ENCODE measurements around the gene CBLN4.

DNA sequence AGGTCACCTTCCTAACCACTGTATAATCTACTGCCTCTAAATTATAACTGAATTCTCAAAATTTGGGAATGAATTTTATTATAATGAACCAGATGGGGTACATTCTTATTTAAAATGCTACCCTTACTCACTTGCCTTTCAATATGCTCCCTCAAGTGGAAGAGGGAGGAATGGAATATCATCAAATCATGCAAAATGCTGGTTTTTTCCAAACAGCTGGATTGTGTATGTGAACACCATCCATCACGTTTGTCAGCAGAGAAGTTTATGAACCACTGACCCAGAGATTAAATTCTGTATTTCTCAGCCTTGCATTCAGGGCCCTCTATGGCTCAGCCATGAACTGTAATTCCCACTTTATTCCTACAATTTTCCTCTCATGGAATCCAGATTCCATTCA lies 40.5 kb downstream of the CBLN4 start:
- TF ChIP-seq, protein P1, sequence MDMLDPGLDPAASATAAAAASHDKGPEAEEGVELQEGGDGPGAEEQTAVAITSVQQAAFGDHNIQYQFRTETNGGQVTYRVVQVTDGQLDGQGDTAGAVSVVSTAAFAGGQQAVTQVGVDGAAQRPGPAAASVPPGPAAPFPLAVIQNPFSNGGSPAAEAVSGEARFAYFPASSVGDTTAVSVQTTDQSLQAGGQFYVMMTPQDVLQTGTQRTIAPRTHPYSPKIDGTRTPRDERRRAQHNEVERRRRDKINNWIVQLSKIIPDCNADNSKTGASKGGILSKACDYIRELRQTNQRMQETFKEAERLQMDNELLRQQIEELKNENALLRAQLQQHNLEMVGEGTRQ (CRISPR knock-in tag; IDR thresholded peaks at IDR 0.05): no peak
- TF ChIP-seq SP1 (CRISPR knock-in tag; conservative IDR thresholded peaks at IDR 0.05) (no peak), ZNF416 (CRISPR knock-in tag; IDR thresholded peaks at IDR 0.05) (no peak), ETV6 (CRISPR knock-in tag; IDR thresholded peaks at IDR 0.05) (no peak), ELF4 (CRISPR knock-in tag; IDR thresholded peaks at IDR 0.05; ENCODE audit: low read depth) (no peak)
- TF ChIP-seq, protein P2, sequence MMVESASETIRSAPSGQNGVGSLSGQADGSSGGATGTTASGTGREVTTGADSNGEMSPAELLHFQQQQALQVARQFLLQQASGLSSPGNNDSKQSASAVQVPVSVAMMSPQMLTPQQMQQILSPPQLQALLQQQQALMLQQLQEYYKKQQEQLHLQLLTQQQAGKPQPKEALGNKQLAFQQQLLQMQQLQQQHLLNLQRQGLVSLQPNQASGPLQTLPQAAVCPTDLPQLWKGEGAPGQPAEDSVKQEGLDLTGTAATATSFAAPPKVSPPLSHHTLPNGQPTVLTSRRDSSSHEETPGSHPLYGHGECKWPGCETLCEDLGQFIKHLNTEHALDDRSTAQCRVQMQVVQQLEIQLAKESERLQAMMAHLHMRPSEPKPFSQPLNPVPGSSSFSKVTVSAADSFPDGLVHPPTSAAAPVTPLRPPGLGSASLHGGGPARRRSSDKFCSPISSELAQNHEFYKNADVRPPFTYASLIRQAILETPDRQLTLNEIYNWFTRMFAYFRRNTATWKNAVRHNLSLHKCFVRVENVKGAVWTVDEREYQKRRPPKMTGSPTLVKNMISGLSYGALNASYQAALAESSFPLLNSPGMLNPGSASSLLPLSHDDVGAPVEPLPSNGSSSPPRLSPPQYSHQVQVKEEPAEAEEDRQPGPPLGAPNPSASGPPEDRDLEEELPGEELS (CRISPR knock-in tag; IDR thresholded peaks at IDR 0.05): no peak
- TF ChIP-seq, protein P3, sequence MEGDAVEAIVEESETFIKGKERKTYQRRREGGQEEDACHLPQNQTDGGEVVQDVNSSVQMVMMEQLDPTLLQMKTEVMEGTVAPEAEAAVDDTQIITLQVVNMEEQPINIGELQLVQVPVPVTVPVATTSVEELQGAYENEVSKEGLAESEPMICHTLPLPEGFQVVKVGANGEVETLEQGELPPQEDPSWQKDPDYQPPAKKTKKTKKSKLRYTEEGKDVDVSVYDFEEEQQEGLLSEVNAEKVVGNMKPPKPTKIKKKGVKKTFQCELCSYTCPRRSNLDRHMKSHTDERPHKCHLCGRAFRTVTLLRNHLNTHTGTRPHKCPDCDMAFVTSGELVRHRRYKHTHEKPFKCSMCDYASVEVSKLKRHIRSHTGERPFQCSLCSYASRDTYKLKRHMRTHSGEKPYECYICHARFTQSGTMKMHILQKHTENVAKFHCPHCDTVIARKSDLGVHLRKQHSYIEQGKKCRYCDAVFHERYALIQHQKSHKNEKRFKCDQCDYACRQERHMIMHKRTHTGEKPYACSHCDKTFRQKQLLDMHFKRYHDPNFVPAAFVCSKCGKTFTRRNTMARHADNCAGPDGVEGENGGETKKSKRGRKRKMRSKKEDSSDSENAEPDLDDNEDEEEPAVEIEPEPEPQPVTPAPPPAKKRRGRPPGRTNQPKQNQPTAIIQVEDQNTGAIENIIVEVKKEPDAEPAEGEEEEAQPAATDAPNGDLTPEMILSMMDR (IDR thresholded peaks at IDR 0.05): no peak
- TF ChIP-seq, protein P4, sequence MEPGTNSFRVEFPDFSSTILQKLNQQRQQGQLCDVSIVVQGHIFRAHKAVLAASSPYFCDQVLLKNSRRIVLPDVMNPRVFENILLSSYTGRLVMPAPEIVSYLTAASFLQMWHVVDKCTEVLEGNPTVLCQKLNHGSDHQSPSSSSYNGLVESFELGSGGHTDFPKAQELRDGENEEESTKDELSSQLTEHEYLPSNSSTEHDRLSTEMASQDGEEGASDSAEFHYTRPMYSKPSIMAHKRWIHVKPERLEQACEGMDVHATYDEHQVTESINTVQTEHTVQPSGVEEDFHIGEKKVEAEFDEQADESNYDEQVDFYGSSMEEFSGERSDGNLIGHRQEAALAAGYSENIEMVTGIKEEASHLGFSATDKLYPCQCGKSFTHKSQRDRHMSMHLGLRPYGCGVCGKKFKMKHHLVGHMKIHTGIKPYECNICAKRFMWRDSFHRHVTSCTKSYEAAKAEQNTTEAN (CRISPR knock-in tag; IDR thresholded peaks at IDR 0.05): no peak
- TF ChIP-seq, protein P5, sequence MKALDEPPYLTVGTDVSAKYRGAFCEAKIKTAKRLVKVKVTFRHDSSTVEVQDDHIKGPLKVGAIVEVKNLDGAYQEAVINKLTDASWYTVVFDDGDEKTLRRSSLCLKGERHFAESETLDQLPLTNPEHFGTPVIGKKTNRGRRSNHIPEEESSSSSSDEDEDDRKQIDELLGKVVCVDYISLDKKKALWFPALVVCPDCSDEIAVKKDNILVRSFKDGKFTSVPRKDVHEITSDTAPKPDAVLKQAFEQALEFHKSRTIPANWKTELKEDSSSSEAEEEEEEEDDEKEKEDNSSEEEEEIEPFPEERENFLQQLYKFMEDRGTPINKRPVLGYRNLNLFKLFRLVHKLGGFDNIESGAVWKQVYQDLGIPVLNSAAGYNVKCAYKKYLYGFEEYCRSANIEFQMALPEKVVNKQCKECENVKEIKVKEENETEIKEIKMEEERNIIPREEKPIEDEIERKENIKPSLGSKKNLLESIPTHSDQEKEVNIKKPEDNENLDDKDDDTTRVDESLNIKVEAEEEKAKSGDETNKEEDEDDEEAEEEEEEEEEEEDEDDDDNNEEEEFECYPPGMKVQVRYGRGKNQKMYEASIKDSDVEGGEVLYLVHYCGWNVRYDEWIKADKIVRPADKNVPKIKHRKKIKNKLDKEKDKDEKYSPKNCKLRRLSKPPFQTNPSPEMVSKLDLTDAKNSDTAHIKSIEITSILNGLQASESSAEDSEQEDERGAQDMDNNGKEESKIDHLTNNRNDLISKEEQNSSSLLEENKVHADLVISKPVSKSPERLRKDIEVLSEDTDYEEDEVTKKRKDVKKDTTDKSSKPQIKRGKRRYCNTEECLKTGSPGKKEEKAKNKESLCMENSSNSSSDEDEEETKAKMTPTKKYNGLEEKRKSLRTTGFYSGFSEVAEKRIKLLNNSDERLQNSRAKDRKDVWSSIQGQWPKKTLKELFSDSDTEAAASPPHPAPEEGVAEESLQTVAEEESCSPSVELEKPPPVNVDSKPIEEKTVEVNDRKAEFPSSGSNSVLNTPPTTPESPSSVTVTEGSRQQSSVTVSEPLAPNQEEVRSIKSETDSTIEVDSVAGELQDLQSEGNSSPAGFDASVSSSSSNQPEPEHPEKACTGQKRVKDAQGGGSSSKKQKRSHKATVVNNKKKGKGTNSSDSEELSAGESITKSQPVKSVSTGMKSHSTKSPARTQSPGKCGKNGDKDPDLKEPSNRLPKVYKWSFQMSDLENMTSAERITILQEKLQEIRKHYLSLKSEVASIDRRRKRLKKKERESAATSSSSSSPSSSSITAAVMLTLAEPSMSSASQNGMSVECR (CRISPR knock-in tag; IDR thresholded peaks at IDR 0.05; ENCODE audit: borderline replicate concordance): no peak
- TF ChIP-seq, protein P6, sequence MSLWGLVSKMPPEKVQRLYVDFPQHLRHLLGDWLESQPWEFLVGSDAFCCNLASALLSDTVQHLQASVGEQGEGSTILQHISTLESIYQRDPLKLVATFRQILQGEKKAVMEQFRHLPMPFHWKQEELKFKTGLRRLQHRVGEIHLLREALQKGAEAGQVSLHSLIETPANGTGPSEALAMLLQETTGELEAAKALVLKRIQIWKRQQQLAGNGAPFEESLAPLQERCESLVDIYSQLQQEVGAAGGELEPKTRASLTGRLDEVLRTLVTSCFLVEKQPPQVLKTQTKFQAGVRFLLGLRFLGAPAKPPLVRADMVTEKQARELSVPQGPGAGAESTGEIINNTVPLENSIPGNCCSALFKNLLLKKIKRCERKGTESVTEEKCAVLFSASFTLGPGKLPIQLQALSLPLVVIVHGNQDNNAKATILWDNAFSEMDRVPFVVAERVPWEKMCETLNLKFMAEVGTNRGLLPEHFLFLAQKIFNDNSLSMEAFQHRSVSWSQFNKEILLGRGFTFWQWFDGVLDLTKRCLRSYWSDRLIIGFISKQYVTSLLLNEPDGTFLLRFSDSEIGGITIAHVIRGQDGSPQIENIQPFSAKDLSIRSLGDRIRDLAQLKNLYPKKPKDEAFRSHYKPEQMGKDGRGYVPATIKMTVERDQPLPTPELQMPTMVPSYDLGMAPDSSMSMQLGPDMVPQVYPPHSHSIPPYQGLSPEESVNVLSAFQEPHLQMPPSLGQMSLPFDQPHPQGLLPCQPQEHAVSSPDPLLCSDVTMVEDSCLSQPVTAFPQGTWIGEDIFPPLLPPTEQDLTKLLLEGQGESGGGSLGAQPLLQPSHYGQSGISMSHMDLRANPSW (CRISPR knock-in tag; conservative IDR thresholded peaks at IDR 0.05; ENCODE audit: low read depth): no peak

All from WTC11 (cell line).